HL-60 (cell line): ENCODE data around the gene SCGB1D1.
"Not testable (repeated sequence)": the region's sequence is repeated elsewhere in the genome, so short reads cannot be mapped to it uniquely, and the experiment has no call there.

Experiments used
- DNase-seq, 2 experiments: peaks; one replicate each; pipeline ENCODE4 v3.0.0-alpha.2; 2010 to 2020; ENCODE audit warnings: low read depth in 1 of 2, low spot score in 1 of 2
- H3K27ac ChIP-seq: fragments of 250-450 bp; sonication (Bioruptor Pico); replicated peaks from 2 replicates; pipeline ENCODE4 v1.5.1; 2020; ENCODE audit warnings: mild to moderate bottlenecking, moderate library complexity
- H3K27me3 ChIP-seq: fragments of 250-450 bp; sonication (Bioruptor Pico); 2 replicates; pipeline ENCODE4 v1.5.1; 2021; ENCODE audit warnings: mild to moderate bottlenecking, moderate library complexity; ENCODE audit not compliant: insufficient read depth, poor library complexity, severe bottlenecking
- H3K4me3 ChIP-seq: replicated peaks from 2 replicates; pipeline ENCODE4 v1.5.1; 2011; ENCODE audit warnings: mild to moderate bottlenecking, control low read depth, low read length; ENCODE audit not compliant: insufficient read depth
- GABPA ChIP-seq: IDR thresholded peaks from 2 replicates; pipeline ENCODE4 v1.6.1; 2012; ENCODE audit warnings: low read depth
- POLR2AphosphoS5 ChIP-seq: IDR thresholded peaks from 2 replicates; pipeline ENCODE4 v1.6.1; 2012; ENCODE audit warnings: low read depth
- REST ChIP-seq: IDR thresholded peaks from 2 replicates; pipeline ENCODE4 v1.6.1; 2012; ENCODE audit warnings: low read depth; ENCODE audit not compliant: insufficient replicate concordance
- SPI1 ChIP-seq: IDR thresholded peaks from 2 replicates; pipeline ENCODE4 v1.6.1; 2012; ENCODE audit warnings: low read depth, mild to moderate bottlenecking, borderline replicate concordance
- TF ChIP-seq, protein P1 (sequence below): IDR thresholded peaks from one replicate; pipeline ENCODE4 v1.5.1; 2011; ENCODE audit warnings: low read length, control low read depth, inconsistent platforms; ENCODE audit not compliant: insufficient read depth

The SCGB1D1 gene

DNA sequence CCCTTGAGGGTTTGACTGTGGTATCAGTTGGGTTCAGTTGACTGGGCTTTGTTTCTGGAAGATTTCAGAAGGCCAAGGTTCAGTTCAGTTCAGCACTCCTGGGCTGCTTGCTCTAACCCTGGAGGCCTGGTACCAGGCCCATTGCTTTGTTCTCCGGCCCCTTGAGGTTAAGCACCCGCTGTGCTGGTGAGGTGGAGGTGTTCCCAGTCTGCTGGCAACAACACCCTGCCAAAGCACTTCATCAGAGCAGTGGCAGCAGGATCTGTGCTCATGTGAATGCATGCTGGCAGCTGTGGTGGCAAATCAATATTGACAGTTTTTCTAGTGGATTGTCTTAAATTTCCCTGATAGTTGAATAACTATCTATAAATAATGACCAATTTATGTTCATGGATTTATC, 3.8 kb upstream of the SCGB1D1 start:
- no peak for DNase-seq
- no peak overlapping the region for H3K4me3 ChIP-seq
- peaks cover 3% of the 10 kb centered on the region for H3K27me3 ChIP-seq
- TF ChIP-seq SPI1 (no peak), POLR2AphosphoS5 (no peak), REST (no peak), GABPA (no peak)
- TF ChIP-seq, protein P1, sequence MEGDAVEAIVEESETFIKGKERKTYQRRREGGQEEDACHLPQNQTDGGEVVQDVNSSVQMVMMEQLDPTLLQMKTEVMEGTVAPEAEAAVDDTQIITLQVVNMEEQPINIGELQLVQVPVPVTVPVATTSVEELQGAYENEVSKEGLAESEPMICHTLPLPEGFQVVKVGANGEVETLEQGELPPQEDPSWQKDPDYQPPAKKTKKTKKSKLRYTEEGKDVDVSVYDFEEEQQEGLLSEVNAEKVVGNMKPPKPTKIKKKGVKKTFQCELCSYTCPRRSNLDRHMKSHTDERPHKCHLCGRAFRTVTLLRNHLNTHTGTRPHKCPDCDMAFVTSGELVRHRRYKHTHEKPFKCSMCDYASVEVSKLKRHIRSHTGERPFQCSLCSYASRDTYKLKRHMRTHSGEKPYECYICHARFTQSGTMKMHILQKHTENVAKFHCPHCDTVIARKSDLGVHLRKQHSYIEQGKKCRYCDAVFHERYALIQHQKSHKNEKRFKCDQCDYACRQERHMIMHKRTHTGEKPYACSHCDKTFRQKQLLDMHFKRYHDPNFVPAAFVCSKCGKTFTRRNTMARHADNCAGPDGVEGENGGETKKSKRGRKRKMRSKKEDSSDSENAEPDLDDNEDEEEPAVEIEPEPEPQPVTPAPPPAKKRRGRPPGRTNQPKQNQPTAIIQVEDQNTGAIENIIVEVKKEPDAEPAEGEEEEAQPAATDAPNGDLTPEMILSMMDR = no peak
- no peak overlapping the region for H3K27ac ChIP-seq

DNA sequence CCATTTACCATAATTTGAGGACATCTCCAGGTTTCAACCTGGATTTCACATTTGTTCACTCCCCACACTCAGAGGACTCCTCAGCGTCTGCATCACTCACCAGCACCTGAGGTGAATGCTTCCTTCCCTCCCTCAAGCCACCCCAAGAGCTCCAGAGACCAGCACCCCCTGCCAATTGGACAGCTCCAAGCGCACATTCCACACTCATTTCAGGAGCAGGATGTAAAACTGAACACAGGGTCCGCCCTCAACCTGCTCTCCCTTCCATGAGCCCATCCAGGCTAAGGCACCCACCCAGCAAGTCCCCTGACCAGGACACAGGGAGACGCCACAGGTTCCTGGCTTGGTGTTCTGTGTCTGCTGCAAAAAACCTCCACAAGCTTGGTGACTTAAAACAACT, 3.9 kb downstream of the SCGB1D1 start:
- DNase-seq = no peak
- peak; percentile 90 for TF ChIP-seq REST
- TF ChIP-seq, protein P1 = no peak
- H3K27me3 ChIP-seq = no peaks in the 10 kb centered on the region

DNA sequence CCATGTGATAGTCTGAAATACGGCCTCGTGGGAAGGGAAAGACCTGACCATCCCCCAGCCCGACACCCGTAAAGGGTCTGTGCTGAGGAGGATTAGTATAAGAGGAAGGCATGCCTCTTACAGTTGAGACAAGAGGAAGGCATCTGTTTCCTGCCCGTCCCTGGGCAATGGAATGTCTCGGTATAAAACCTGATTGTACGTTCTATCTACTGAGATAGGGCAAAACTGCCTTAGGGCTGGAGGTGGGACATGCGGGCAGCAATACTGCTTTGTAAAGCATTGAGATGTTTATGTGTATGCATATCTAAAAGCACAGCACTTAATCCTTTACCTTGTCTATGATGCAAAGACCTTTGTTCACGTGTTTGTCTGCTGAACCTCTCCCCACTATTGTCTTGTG, 5.0 kb downstream of the SCGB1D1 start:
- not testable (repeated sequence) for DNase-seq, H3K4me3 ChIP-seq, H3K27ac ChIP-seq, H3K27me3 ChIP-seq

More for the DNA sequence above, 3.9 kb downstream of the SCGB1D1 start:
- H3K4me3 ChIP-seq = no peak overlapping the region
- no peak overlapping the region for H3K27ac ChIP-seq

- Histone ChIP-seq H3K27me3 (no peaks in the 10 kb centered on the region), H3K27ac (no peak overlapping the region), H3K4me3 (no peak overlapping the region)
- DNase-seq = no peak
- TF ChIP-seq POLR2AphosphoS5 = no peak
- TF ChIP-seq GABPA = no peak
These were observed 5.9 kb downstream of the SCGB1D1 start for GRCh38 chr11:62195945-62196344.

GRCh38 chr11:62197400-62197799, 7.4 kb downstream of the SCGB1D1 start:
- not testable (repeated sequence) for DNase-seq, H3K4me3 ChIP-seq, H3K27me3 ChIP-seq, H3K27ac ChIP-seq

DNA sequence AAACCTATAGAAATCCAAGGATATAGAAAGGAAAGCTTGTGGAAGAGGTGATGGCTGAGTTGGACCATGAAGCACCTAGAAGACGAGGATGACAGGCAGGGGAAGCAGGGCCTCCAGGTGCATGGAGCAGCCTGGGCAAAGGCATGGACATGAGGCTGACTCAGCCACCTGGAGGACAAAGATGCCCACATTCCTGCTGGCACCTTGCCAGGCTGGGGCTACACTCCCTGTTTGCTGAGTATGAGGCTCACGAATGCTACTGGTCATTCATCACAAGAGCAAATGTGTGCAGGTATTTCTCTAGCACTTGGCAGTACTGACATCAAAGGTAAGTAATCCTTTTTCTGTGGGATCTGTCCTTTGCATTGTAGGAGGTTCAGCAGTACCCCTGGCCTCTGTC, 11.4 kb downstream of the SCGB1D1 start:
- DNase-seq = no peak
- Histone ChIP-seq H3K4me3 (no peak overlapping the region), H3K27me3 (no peaks in the 10 kb centered on the region), H3K27ac (no peak overlapping the region)
- TF ChIP-seq SPI1 (no peak), POLR2AphosphoS5 (no peak), REST (no peak), GABPA (no peak)
- TF ChIP-seq, protein P1 = no peak
